IPS DF 6.9 (cell line): ENCODE measurements around the gene UVSSA.

Experiments
- DNase-seq: peaks from one replicate; pipeline ENCODE4 v3.0.0-alpha.2; 2013; ENCODE audit warnings: low read depth, low spot score
- H3K27ac ChIP-seq: one replicate; pipeline ENCODE4 v1.5.1; 2013; ENCODE audit warnings: low read length, control low read depth
- H3K27me3 ChIP-seq: 2 replicates; pipeline ENCODE4 v1.6.1; 2013; ENCODE audit warnings: mild to moderate bottlenecking, low read length; ENCODE audit not compliant: control insufficient read depth, insufficient read depth
- H3K36me3 ChIP-seq: 2 replicates; pipeline ENCODE4 v1.6.1; 2013; ENCODE audit warnings: low read length; ENCODE audit not compliant: control insufficient read depth, insufficient read depth
- H3K4me1 ChIP-seq: 2 replicates; pipeline ENCODE4 v1.6.1; 2013; ENCODE audit warnings: low read length; ENCODE audit not compliant: control insufficient read depth, insufficient read depth
- H3K4me3 ChIP-seq: 2 replicates; pipeline ENCODE4 v1.5.1; 2013; ENCODE audit warnings: mild to moderate bottlenecking, low read length
- H3K9me3 ChIP-seq: 2 replicates; pipeline ENCODE4 v1.6.1; 2013; ENCODE audit warnings: low read length, inconsistent platforms; ENCODE audit not compliant: control insufficient read depth, insufficient read depth
- WGBS: extraction: QIAGEN DNeasy Blood & Tissue Kit; methylation state at CpG from one replicate; pipeline ENCODE4 v1.1.7; 2013; ENCODE audit warnings: mixed read lengths, missing lambda C conversion rate; ENCODE audit not compliant: insufficient read length, insufficient coverage; 5-methylcytosine and 5-hydroxymethylcytosine counted together

The UVSSA gene

DNA sequence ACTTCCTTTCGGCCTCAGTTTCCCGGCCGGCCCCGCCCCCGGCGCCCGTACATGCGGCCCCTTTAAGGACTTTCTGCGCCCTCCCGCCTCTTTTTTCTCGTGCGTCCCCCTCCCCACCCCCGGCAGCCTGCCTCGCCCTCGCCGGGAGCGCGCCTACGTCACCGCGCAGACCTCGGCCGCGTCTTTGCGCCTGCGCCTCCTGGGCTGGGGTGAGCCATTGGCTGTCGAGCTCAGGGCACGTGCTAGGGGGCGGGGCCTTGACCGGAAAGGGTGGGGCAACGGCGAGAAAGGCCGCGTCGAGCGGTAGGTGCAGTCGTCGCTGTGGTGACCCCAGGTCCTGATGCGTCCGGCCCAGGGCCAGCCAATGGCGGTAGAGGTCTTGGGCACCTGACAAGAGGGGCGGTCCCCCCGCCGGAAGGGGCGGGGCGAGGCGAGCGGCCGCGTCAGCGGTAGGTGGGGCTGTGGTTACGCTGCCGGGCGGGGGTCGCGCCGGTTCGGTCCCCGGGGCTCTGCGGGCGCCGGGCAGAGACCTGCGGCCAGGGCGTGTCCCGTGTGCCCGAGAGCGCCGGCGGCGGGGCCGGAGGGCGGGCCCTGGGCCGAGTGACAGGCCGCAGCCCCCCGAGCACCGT, at the start of gene UVSSA:
TSS of gene UVSSA (plus strand) at position 428 of the 629 bp plus-strand sequence. CDS start 884 bp downstream, outside the sequence.
- Histone ChIP-seq H3K36me3 (peaks cover 6% of the 10 kb centered on the region), H3K27me3 (no peaks in the 10 kb centered on the region), H3K9me3 (no peaks in the 10 kb centered on the region), H3K4me1 (no peaks in the 10 kb centered on the region; the same call in 1 of the 2 replicates), H3K27ac (no peak within 1 kb of the TSS), H3K4me3 (peak within 1 kb of the TSS; percentile 72)
- no CpG with 5 or more reads among the region's 76 CpGs for WGBS
- DNase-seq, result peak; percentile 99

- Histone ChIP-seq H3K9me3 (no peaks in the 10 kb centered on the region), H3K27me3 (no peaks in the 10 kb centered on the region), H3K4me3 (no peak overlapping the region), H3K36me3 (peaks cover 6% of the 10 kb centered on the region; the same call in 1 of the 2 replicates), H3K27ac (no peak overlapping the region), H3K4me1 (peaks cover 6% of the 10 kb centered on the region; the same call in 1 of the 2 replicates)
- no peak for DNase-seq
- no CpG with 5 or more reads among the region's 32 CpGs for WGBS
These were observed 49.3 kb upstream of the UVSSA start for GRCh38 chr4:1297456-1298325.

DNA sequence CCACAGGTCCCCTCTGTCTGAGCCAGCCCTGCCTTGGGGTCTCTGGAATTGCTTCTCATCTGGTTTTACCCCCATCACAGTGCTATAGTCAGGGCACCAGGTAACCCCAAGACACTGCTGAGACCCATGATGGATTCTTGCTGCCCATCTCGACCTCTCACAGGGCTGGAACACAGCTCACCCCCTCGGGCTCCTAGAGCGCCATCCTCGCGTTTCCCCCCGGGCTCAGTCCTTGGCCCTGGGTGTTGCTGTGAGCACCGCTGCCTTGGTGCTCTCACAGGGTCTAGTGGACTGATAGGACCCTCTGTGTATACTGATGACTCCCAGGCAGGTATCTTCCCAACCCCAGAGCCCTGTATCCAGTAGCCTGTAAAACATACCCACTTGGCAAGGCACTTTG, 48.5 kb upstream of the UVSSA start:
- no CpG with 5 or more reads among the region's 7 CpGs for WGBS
- Histone ChIP-seq H3K36me3 (peaks cover 6% of the 10 kb centered on the region; the same call in 1 of the 2 replicates), H3K27ac (no peak overlapping the region)

DNA sequence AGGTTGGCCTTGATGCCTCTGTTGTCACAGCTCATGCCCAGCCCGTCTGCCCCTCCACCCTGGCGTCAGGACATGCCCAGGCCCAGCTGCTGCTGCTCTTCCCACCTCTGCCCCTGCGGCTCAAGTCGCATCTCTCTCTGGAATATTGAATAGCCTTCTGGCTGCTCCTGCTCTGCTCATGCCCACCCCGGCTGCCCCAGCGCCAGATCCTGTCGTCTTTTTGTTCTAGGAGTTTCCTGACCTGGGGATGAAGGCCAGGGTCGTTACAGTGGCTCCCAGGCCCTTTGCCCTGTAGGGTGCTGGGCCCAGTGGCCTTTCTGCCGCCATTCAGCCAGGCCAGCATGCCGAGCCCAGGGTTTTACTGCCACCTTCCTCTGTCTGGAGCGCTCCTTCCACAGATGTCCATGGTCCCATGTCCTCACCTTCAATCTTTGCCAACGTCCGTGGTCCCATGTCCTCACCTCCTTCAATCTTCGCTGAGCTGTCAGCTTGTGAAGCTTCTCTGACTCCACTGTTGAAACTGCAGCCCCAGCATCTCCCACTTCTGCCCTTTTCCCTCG, 47.6 kb upstream of the UVSSA start:
- H3K27ac ChIP-seq, result no peak overlapping the region
- H3K27me3 ChIP-seq, result no peaks in the 10 kb centered on the region
- peaks cover 6% of the 10 kb centered on the region; the same call in 1 of the 2 replicates for H3K36me3 ChIP-seq
- no CpG with 5 or more reads among the region's 15 CpGs for WGBS
- no peak for DNase-seq
- H3K4me3 ChIP-seq, result no peak overlapping the region; the same call in 1 of the 2 replicates
- H3K4me1 ChIP-seq, result peaks cover 5% of the 10 kb centered on the region; the same call in 1 of the 2 replicates
- no peaks in the 10 kb centered on the region for H3K9me3 ChIP-seq

More for the DNA sequence above, 48.5 kb upstream of the UVSSA start:
- no peak overlapping the region for H3K4me3 ChIP-seq
- peaks cover 6% of the 10 kb centered on the region; the same call in 1 of the 2 replicates for H3K4me1 ChIP-seq
- no peaks in the 10 kb centered on the region for H3K9me3 ChIP-seq
- no peaks in the 10 kb centered on the region for H3K27me3 ChIP-seq
- no peak for DNase-seq

DNA sequence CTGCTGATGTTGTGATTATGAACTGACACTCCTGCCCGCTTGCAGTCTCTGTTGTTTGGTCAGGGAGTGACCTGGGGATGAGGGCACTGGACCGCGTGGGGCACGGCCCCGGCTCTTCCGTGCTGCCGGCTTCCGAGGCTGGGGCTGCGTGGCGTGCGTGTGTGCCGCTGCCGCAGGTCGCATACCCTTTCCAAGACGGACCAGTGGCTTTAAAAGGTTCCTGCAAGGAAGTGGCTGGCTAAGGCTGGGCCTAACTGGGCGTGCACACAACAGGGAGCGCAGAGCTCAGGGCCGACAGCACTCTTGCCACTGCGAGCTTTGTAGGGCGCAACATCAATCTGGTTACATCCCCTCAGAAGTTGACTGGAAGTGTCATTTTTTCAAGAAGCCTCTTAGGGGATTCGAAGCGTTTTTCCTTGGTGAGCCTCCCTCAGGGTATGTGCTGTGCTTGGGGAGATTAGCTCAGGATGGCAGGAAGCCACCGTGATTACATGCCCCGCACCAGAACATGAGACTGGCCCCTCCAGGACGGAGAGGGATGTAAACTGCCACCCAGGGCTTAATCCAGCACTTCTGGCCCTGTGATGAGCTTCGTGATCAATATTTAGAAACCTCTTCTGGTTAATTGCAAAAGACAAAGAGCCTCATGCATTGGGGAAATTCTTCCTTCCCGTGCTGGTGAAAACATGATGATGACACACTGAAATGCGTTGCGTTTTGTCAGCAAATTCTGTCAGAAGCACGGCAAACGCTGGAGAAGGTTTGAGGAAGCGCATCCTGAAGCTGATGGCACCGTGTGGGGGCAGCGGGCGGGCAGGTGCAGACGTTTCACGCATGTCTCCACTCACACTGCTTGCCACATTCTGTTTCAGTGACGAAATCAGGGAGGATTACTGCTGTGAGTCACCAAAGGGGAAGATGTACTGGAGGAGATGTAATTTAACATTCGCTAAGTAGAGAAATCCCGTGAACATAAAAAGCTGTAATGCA, 46.2 kb upstream of the UVSSA start:
- no peaks in the 10 kb centered on the region for H3K27me3 ChIP-seq
- H3K4me3 ChIP-seq, result no peak overlapping the region
- no CpG with 5 or more reads among the region's 40 CpGs for WGBS
- H3K4me1 ChIP-seq, result peaks cover 3% of the 10 kb centered on the region; the same call in 1 of the 2 replicates
- no peak for DNase-seq
- H3K27ac ChIP-seq, result no peak overlapping the region
- peaks cover 6% of the 10 kb centered on the region; the same call in 1 of the 2 replicates for H3K36me3 ChIP-seq
- no peaks in the 10 kb centered on the region for H3K9me3 ChIP-seq

DNA sequence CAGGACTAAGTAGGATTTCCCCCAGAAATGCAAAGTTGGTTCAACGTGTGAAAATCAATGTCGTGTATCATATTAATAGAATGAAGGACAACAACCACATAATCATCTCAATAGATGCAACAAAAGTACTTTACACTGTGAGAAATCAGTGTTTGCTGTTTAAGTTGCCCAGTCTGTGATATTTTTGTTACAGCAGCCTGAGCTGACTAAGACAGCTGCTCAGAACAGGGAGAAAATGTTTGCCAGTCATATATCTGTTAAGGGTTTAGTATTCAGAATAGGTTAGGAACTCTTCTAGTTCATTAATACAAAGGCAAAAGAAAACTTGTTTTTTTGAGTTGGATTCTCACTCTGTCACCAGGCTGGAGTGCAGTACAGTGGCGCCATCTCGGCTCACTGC, 44.8 kb upstream of the UVSSA start:
- Histone ChIP-seq H3K36me3 (peaks cover 6% of the 10 kb centered on the region; the same call in 1 of the 2 replicates), H3K27me3 (no peaks in the 10 kb centered on the region), H3K4me3 (no peak overlapping the region), H3K9me3 (no peaks in the 10 kb centered on the region), H3K4me1 (peaks cover 3% of the 10 kb centered on the region; the same call in 1 of the 2 replicates), H3K27ac (no peak overlapping the region)
- no peak for DNase-seq
- WGBS, result no CpG with 5 or more reads among the region's 4 CpGs

GRCh38 chr4:1305261-1305711, 41.7 kb upstream of the UVSSA start:
- Histone ChIP-seq H3K36me3 (peaks cover 3% of the 10 kb centered on the region; the same call in 1 of the 2 replicates), H3K9me3 (no peaks in the 10 kb centered on the region), H3K4me3 (no peak overlapping the region), H3K4me1 (peaks cover 3% of the 10 kb centered on the region; the same call in 1 of the 2 replicates), H3K27me3 (no peaks in the 10 kb centered on the region), H3K27ac (no peak overlapping the region)
- no CpG with 5 or more reads among the region's 13 CpGs for WGBS
- DNase-seq, result no peak

- WGBS, result no CpG with 5 or more reads among the region's 17 CpGs
- Histone ChIP-seq H3K4me1 (peaks cover 3% of the 10 kb centered on the region; the same call in 1 of the 2 replicates), H3K27me3 (no peaks in the 10 kb centered on the region), H3K9me3 (no peaks in the 10 kb centered on the region), H3K27ac (no peak overlapping the region), H3K36me3 (no peaks in the 10 kb centered on the region; the same call in 1 of the 2 replicates), H3K4me3 (no peak overlapping the region)
- no peak for DNase-seq
These were observed 41.1 kb upstream of the UVSSA start for GRCh38 chr4:1305781-1306455.
